ENCODE results near the gene RGS6.

RGS6 gene

GRCh38 chr14:72539661-72540315 lies 607.6 kb downstream of the RGS6 start:
- no peak for DNase-seq

GRCh38 chr14:72540836-72541235 lies 608.6 kb downstream of the RGS6 start:
- DNase-seq: no peak

GRCh38 chr14:72541546-72541945 lies 609.3 kb downstream of the RGS6 start:
- DNase-seq: no peak

GRCh38 chr14:72543341-72543740 lies 611.1 kb downstream of the RGS6 start:
- DNase-seq: no peak

- DNase-seq: no peak
These were observed 612.6 kb downstream of the RGS6 start for GRCh38 chr14:72544615-72545387.

GRCh38 chr14:72545411-72546311 lies 613.4 kb downstream of the RGS6 start:
- no peak for DNase-seq

GRCh38 chr14:72546344-72547016 lies 614.3 kb downstream of the RGS6 start:
- no peak for DNase-seq

- no peak for DNase-seq
These were observed 615.8 kb downstream of the RGS6 start for GRCh38 chr14:72547999-72548398.

- DNase-seq: no peak
These were observed 616.8 kb downstream of the RGS6 start for GRCh38 chr14:72549026-72549425.

- no peak for DNase-seq
These were observed 617.6 kb downstream of the RGS6 start for GRCh38 chr14:72549854-72550253.

- no peak for DNase-seq
These were observed 618.3 kb downstream of the RGS6 start for GRCh38 chr14:72550513-72550912.

- DNase-seq: no peak
These were observed 620.0 kb downstream of the RGS6 start for GRCh38 chr14:72552236-72552635.

- no peak for DNase-seq
These were observed 620.9 kb downstream of the RGS6 start for GRCh38 chr14:72553161-72553560.

- DNase-seq: no peak
These were observed 621.4 kb downstream of the RGS6 start for GRCh38 chr14:72553656-72554055.

- DNase-seq: no peak
These were observed 622.2 kb downstream of the RGS6 start for GRCh38 chr14:72554401-72554800.

- no peak for DNase-seq
These were observed 622.9 kb downstream of the RGS6 start for GRCh38 chr14:72554994-72555608.

GRCh38 chr14:72555609-72556000 lies 623.4 kb downstream of the RGS6 start:
- no peak for DNase-seq

GRCh38 chr14:72557671-72558070 lies 625.4 kb downstream of the RGS6 start:
- DNase-seq: no peak

GRCh38 chr14:72558721-72559120 lies 626.5 kb downstream of the RGS6 start:
- no peak for DNase-seq

GRCh38 chr14:72559202-72559601 lies 627.0 kb downstream of the RGS6 start:
- DNase-seq: no peak

GRCh38 chr14:72559669-72560255 lies 627.5 kb downstream of the RGS6 start:
- DNase-seq: no peak

- no peak for DNase-seq
These were observed 628.1 kb downstream of the RGS6 start for GRCh38 chr14:72560331-72560730.

All from stimulated activated CD4-positive, alpha-beta T cell treated with anti-CD3 and anti-CD28 coated beads, Interleukin-1b, Interleukin-23, amount 100 ng/mL, for 48 hours (primary cell).